ENCODE results near the gene MAP2K6.

Gene MAP2K6

GRCh38 chr17:69588316-69588715 lies 173.8 kb downstream of the MAP2K6 start:
- no peak for DNase-seq

- no peak for DNase-seq
Measured at GRCh38 chr17:69588827-69589239, 174.3 kb downstream of the MAP2K6 start.

GRCh38 chr17:69590671-69591070 lies 176.2 kb downstream of the MAP2K6 start:
- DNase-seq: no peak

- no peak for DNase-seq
Measured at GRCh38 chr17:69592692-69593350, 178.3 kb downstream of the MAP2K6 start.

GRCh38 chr17:69593351-69593715 lies 178.8 kb downstream of the MAP2K6 start:
- DNase-seq: no peak

GRCh38 chr17:69593716-69594115 lies 179.2 kb downstream of the MAP2K6 start:
- DNase-seq: no peak

- no peak for DNase-seq
Measured at GRCh38 chr17:69594641-69595040, 180.1 kb downstream of the MAP2K6 start.

- no peak for DNase-seq
Measured at GRCh38 chr17:69596141-69596540, 181.6 kb downstream of the MAP2K6 start.

- DNase-seq: peak in 2 of 3 donors; percentile 37 to 41
Measured at GRCh38 chr17:69597898-69598692, 183.6 kb downstream of the MAP2K6 start.

GRCh38 chr17:69602972-69603371 lies 188.5 kb downstream of the MAP2K6 start:
- no peak for DNase-seq
